Stomach (tissue), 9 donors: Measurements from ENCODE around the gene EID2B. TPM values are rescaled to one million over a fixed set of nuclear protein-coding genes. Genes with fewer than 3 reads are reported as not detected.

ENCODE experiments used
- DNase-seq, 2 donors: peaks; one replicate each; pipeline versions ENCODE4 v3.0.0 to v3.0.0-alpha.2; 2013 to 2019
- H3K27ac ChIP-seq, 5 donors: fragments of 200-600 bp in 4 of 5; sonication (generic) in 4 of 5; one replicate each; pipeline ENCODE4 v1.5.1; 2013 to 2019; ENCODE audit warnings: mild to moderate bottlenecking in 1 of 5, moderate library complexity in 1 of 5
- H3K27me3 ChIP-seq, 3 donors: fragments of 200-600 bp; sonication (generic); one replicate each; pipeline ENCODE4 v1.5.1; 2017 to 2019; ENCODE audit warnings: mixed run types in 1 of 3
- H3K36me3 ChIP-seq, 4 donors: fragments of 200-600 bp; sonication (generic); 1 replicate in 3 of 4; 2 replicates in 1 of 4; pipeline ENCODE4 v1.5.1; 2016 to 2019
- H3K4me1 ChIP-seq, 4 donors: fragments of 200-600 bp; sonication (generic); one replicate each; pipeline ENCODE4 v1.5.1; 2016 to 2019
- H3K4me3 ChIP-seq, 4 donors: fragments of 200-600 bp; sonication (generic) in 3 of 4; one replicate each; pipeline ENCODE4 v1.5.1; 2016 to 2019; ENCODE audit warnings: mild to moderate bottlenecking in 1 of 4
- H3K9me3 ChIP-seq, 4 donors: fragments of 200-600 bp; sonication (generic); one replicate each; pipeline ENCODE4 v1.5.1; 2016 to 2019
- CTCF ChIP-seq, 7 experiments: fragments of 450-650 bp in 4 of 7; fragments of 200-600 bp in 3 of 7; sonication (generic) in 3 of 7; IDR thresholded peaks; one replicate each; pipeline ENCODE4 v1.5.1; 2016 to 2019; ENCODE audit warnings: antibody characterized with exemption in 7 of 7, control low read depth in 2 of 7, mild to moderate bottlenecking in 1 of 7
- EP300 ChIP-seq: sonication (generic); formaldehyde crosslinking; IDR thresholded peaks from one replicate; pipeline ENCODE4 v1.6.1; 2017; ENCODE audit warnings: antibody characterized with exemption
- POLR2A ChIP-seq, 4 donors: fragments of 450-650 bp; IDR thresholded peaks; one replicate each; pipeline ENCODE4 v1.6.1; 2016; ENCODE audit warnings: antibody characterized with exemption in 4 of 4, control low read depth in 2 of 4, mild to moderate bottlenecking in 1 of 4, moderate library complexity in 1 of 4
- POLR2AphosphoS5 ChIP-seq, 3 donors: sonication (generic); formaldehyde crosslinking; IDR thresholded peaks; one replicate each; pipeline ENCODE4 v1.6.1; 2016; ENCODE audit warnings: antibody characterized with exemption in 3 of 3
- WGBS, 5 donors: extraction: QIAGEN DNeasy Blood & Tissue Kit in 3 of 5; methylation state at CpG; one replicate each; pipeline versions ENCODE4 v1.1.5 to v1.1.7; 2013 to 2018; 5-methylcytosine and 5-hydroxymethylcytosine counted together
- intact Hi-C: fragments of 100-400 bp; cut with DNase I; formaldehyde crosslinking; loops from one replicate; pipeline ENCODE4 v1.15.1; 2023; ENCODE audit warnings: low total_unique reads
- polyA plus RNA-seq, 3 donors: library from polyadenylated mRNA; stranded (reverse); fragments of 200-250 nt; gene quantifications; one replicate each; pipeline ENCODE4 v1.2.3, GENCODE V29; 2013
- total RNA-seq, 5 donors: library from RNA; depleted of rRNA; stranded (reverse); fragments of >200 nt; gene quantifications; one replicate each; pipeline versions ENCODE4 v1.1.0 to v1.2.3, GENCODE V29; 2014 to 2016
- donor health status: healthy with polysubstance abuse.
- donor health status: Bipolar disorder and iron deficiency.
- donor health status: healthy.

EID2B gene
- total and polyA plus RNA-seq, 8 donors = 0.58 to 5.7 (median 1.2) TPM; not detected in 1

- TF ChIP-seq POLR2A (IDR thresholded peaks at IDR 0.05) = no peak
- no peak for TF ChIP-seq EP300
- TF ChIP-seq POLR2AphosphoS5 (IDR thresholded peaks at IDR 0.05) = no peak
- TF ChIP-seq CTCF (IDR thresholded peaks at IDR 0.05) = no peak
- intact Hi-C loops = no loop called here
- Histone ChIP-seq H3K27me3 (peaks cover 10 to 100% (median 48%) of the 10 kb centered on the region in 3 donors), H3K4me3 (no peak overlapping the region), H3K4me1 (peaks cover 8 to 14% (median 11%) of the 10 kb centered on the region in 4 donors), H3K9me3 (no peaks in the 10 kb centered on the region), H3K27ac (no peak overlapping the region), H3K36me3 (no peaks in the 10 kb centered on the region)
- WGBS, 5 donors = 54 to 60% (median 54%) methylated on average over 2 of the region's 2 CpGs
- no peak for DNase-seq
These were observed 23.4 kb downstream of the EID2B start for GRCh38 chr19:39509233-39509632.

GRCh38 chr19:39508629-39509028 is 24.0 kb downstream of the EID2B start:
- 83 to 90% (median 88%) methylated on average over 9 of the region's 9 CpGs for WGBS, 5 donors
- DNase-seq = no peak
- H3K36me3 ChIP-seq = no peaks in the 10 kb centered on the region
- peaks cover 8 to 14% (median 11%) of the 10 kb centered on the region in 4 donors for H3K4me1 ChIP-seq
- H3K4me3 ChIP-seq = no peak overlapping the region
- intact Hi-C loops = no loop called here
- no peak overlapping the region for H3K27ac ChIP-seq
- H3K27me3 ChIP-seq = peaks cover 7 to 100% (median 48%) of the 10 kb centered on the region in 3 donors
- no peaks in the 10 kb centered on the region for H3K9me3 ChIP-seq
- TF ChIP-seq POLR2AphosphoS5 (IDR thresholded peaks at IDR 0.05) (no peak), CTCF (IDR thresholded peaks at IDR 0.05) (no peak), EP300 (no peak), POLR2A (IDR thresholded peaks at IDR 0.05) (no peak)

- H3K27me3 ChIP-seq = peaks cover 7 to 100% (median 54%) of the 10 kb centered on the region in 3 donors
- DNase-seq = no peak
- peaks cover 0 to under 1% (median 0%) of the 10 kb centered on the region in 4 donors for H3K9me3 ChIP-seq
- intact Hi-C loops = no loop called here
- H3K4me3 ChIP-seq = peak overlapping the region in 3 of 4 donors; percentile 31 to 56 (median 50)
- no peak overlapping the region for H3K27ac ChIP-seq
- WGBS, 5 donors = 29 to 41% (median 37%) methylated on average over 24 of the region's 24 CpGs
- peaks cover 11 to 18% (median 14%) of the 10 kb centered on the region in 4 donors for H3K4me1 ChIP-seq
- TF ChIP-seq CTCF (IDR thresholded peaks at IDR 0.05) = no peak
- TF ChIP-seq EP300 = no peak
- TF ChIP-seq POLR2AphosphoS5 (IDR thresholded peaks at IDR 0.05) = no peak
- TF ChIP-seq POLR2A (IDR thresholded peaks at IDR 0.05) = no peak
- no peaks in the 10 kb centered on the region for H3K36me3 ChIP-seq
These were observed 24.8 kb downstream of the EID2B start for GRCh38 chr19:39507715-39508364.

GRCh38 chr19:39506944-39507714 is 25.5 kb downstream of the EID2B start:
- Histone ChIP-seq H3K4me1 (peaks cover 12 to 20% (median 19%) of the 10 kb centered on the region in 4 donors), H3K36me3 (no peaks in the 10 kb centered on the region), H3K9me3 (peaks cover 0 to 5% (median 0%) of the 10 kb centered on the region in 4 donors), H3K27ac (no peak overlapping the region), H3K4me3 (peak overlapping the region; percentile 31 to 56 (median 42)), H3K27me3 (peaks cover 7 to 100% (median 55%) of the 10 kb centered on the region in 3 donors)
- DNase-seq = peak in 1 of 2 donors; percentile 88
- intact Hi-C loops = no loop called here
- WGBS, 5 donors = 3 to 16% (median 4%) methylated on average over 29 to 96 of the region's 96 CpGs
- TF ChIP-seq POLR2AphosphoS5 (IDR thresholded peaks at IDR 0.05) = no peak
- no peak for TF ChIP-seq EP300
- no peak for TF ChIP-seq CTCF (IDR thresholded peaks at IDR 0.05)
- no peak for TF ChIP-seq POLR2A (IDR thresholded peaks at IDR 0.05)
